ENCODE data around the gene PYDC1.

DNA sequence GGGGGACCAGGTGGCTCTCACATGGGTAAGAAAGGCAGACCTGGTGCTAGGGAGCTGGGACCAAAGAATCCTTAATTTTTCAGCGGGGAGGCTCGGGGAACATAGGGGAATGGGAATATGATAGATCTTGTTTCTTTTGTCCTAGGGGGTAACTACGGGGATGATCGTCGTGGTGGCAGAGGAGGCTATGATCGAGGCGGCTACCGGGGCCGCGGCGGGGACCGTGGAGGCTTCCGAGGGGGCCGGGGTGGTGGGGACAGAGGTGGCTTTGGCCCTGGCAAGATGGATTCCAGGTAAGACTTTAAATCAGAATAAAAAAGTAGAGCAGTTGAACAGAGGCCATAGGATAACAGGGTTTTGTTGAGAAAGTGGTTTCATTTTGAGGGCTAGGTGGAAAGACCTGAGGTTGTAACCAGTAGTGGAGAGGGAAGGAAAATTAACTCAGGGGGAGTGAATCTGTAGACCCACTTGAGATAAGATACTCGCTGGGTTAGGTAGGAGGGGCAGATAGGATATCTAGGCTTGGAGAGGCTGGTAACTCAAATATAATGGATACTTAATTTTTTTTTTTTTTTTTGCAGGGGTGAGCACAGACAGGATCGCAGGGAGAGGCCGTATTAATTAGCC is 26.0 kb downstream of the PYDC1 start:
- TF ChIP-seq CTCF (IDR thresholded peaks at IDR 0.05) (no peak), POLR2A (IDR thresholded peaks at IDR 0.05) (no peak)

Measured in uterus (tissue), 2 donors.